BJ (cell line): Measurements from ENCODE around the gene KRT2. TPM values are rescaled to one million over a fixed set of nuclear protein-coding genes. Genes with fewer than 3 reads are reported as not detected.

Experiments
- CTCF ChIA-PET: fragments of 350-600 bp; formaldehyde crosslinking; extraction: SDS; loops from one replicate; lab custom pipeline; 2021; ENCODE audit warnings: antibody characterized with exemption, inconsistent platforms; lab: Yijun Ruan, JAX
- POLR2A ChIA-PET: fragments of 300-600 bp; sonication (Branson Sonifier 250); formaldehyde crosslinking; extraction: SDS; loops from one replicate; lab custom pipeline; 2021; ENCODE audit warnings: antibody characterized with exemption; lab: Charles Lee
- DNase-seq: peaks from one replicate; pipeline ENCODE4 v3.0.0-alpha.2; 2011; ENCODE audit warnings: low read depth
- H3K27me3 ChIP-seq: 2 replicates; pipeline ENCODE4 v1.6.0; 2011; ENCODE audit warnings: low read length; ENCODE audit not compliant: control insufficient read depth, insufficient read depth
- H3K36me3 ChIP-seq: 2 replicates; pipeline ENCODE4 v1.5.1; 2011; ENCODE audit warnings: low read length; ENCODE audit not compliant: control insufficient read depth, insufficient read depth
- H3K4me3 ChIP-seq: 2 replicates; pipeline ENCODE4 v1.5.1; 2011; ENCODE audit warnings: low read depth, mild to moderate bottlenecking, control low read depth, low read length
- polyA plus RNA-seq: library from polyadenylated mRNA; depleted of rRNA; stranded (reverse); fragments of >200 nt; gene quantifications from 2 replicates; pipeline ENCODE4 v1.2.3, GENCODE V29; 2011
- TF ChIP-seq, protein P1 (sequence below): IDR thresholded peaks from 2 replicates; pipeline ENCODE4 v1.5.1; 2011; ENCODE audit warnings: low read depth, mild to moderate bottlenecking, control low read depth, inconsistent platforms, low read length, moderate library complexity; ENCODE audit not compliant: insufficient read depth

The KRT2 gene
- polyA plus RNA-seq, 1 experiment, result not detected

DNA sequence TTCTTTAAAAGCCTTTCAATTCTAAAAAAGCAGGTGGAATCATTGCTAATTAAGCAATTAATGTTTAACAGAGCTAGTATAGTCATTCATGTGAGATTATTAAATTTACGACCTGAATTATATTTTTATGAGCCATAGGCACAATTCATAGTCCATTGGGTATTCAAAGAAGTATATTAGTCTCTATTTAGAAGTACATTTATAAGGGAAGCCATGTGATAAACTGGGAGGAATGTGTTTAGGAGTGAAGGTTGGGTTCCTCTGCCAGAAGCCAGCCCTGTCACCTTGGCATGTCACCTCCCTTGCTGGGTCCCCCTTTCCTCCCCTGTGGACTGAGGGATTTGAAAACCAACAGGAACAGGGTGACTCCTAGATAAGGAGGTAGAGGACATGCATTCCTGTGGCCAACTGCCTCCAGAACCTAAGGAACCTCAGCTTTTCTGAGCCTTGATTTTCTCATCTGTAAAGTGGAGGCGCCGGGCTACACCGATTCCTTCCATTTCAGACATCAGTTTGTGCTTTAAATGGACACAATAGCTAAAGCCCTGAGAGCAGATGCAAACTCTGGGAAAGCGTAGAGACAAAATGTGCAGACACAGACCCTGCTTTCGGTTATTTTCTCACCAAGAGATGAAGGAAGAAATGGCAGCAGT lies 5.4 kb upstream of the KRT2 start:
- Histone ChIP-seq H3K27me3 (peaks cover 14% of the 10 kb centered on the region), H3K4me3 (no peak overlapping the region), H3K36me3 (no peaks in the 10 kb centered on the region)
- POLR2A ChIA-PET, result no interaction called here
- CTCF ChIA-PET, result interaction anchor here (1.3 kb wide), 1 partner anchor 10 kb away, joined by 6 read pairs; no protein-coding TSS in a partner anchor
- TF ChIP-seq, protein P1, sequence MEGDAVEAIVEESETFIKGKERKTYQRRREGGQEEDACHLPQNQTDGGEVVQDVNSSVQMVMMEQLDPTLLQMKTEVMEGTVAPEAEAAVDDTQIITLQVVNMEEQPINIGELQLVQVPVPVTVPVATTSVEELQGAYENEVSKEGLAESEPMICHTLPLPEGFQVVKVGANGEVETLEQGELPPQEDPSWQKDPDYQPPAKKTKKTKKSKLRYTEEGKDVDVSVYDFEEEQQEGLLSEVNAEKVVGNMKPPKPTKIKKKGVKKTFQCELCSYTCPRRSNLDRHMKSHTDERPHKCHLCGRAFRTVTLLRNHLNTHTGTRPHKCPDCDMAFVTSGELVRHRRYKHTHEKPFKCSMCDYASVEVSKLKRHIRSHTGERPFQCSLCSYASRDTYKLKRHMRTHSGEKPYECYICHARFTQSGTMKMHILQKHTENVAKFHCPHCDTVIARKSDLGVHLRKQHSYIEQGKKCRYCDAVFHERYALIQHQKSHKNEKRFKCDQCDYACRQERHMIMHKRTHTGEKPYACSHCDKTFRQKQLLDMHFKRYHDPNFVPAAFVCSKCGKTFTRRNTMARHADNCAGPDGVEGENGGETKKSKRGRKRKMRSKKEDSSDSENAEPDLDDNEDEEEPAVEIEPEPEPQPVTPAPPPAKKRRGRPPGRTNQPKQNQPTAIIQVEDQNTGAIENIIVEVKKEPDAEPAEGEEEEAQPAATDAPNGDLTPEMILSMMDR, result no peak
- no peak for DNase-seq

DNA sequence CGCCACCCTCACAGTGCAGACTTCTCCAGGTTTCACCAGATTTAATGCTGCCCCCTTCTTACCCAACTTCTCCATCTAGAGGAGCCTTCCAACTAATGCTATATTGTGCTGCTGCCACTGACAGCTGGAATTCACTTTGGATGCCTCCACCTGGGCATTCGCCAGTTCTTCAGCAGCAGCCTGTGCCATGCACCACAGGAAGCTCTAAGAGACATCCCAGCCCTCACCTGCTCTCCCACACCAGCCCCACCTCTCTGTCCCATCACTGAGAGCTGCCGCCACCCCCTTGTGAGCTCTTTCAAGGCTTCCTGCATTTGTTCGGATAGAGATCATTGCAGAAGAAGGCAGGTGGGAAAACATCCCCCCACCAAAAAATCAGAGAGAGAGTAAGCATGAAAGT lies 4.6 kb upstream of the KRT2 start:
- CTCF ChIA-PET, result interaction anchor here (0.9 to 1.3 kb wide), 2 partner anchors 11 to 214 kb away, joined by 3 to 6 read pairs; no protein-coding TSS in a partner anchor
- H3K36me3 ChIP-seq, result no peaks in the 10 kb centered on the region
- peaks cover 14% of the 10 kb centered on the region for H3K27me3 ChIP-seq
- no peak overlapping the region for H3K4me3 ChIP-seq
- TF ChIP-seq, protein P1, result no peak
- POLR2A ChIA-PET, result no interaction called here
- no peak for DNase-seq

DNA sequence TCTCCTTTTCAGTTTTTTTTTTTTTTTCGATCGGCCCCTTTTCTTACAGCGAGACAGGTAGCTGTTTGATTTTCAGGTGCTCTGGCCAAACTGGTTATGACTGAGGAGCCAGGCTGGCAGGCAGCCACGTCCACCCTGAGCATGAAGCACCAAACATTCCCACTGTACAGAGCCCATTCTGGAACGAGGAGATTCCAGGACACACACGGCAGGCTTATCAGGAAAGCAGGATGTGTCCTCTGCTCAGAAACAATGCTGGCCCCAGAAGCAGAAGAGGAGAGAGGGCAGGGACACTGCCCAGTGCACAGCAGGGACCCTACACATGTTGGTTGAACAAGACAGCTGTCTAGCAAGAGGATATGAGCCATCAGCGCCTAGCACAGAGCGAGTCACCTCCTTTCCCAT lies 3.7 kb upstream of the KRT2 start:
- TF ChIP-seq, protein P1, result no peak
- ChIA-PET POLR2A (no interaction called here), CTCF (interaction anchor here (0.9 to 1.3 kb wide), 2 partner anchors 12 to 215 kb away, joined by 3 to 6 read pairs; no protein-coding TSS in a partner anchor)
- Histone ChIP-seq H3K36me3 (no peaks in the 10 kb centered on the region), H3K4me3 (no peak overlapping the region), H3K27me3 (peaks cover 12% of the 10 kb centered on the region)
- DNase-seq, result no peak

DNA sequence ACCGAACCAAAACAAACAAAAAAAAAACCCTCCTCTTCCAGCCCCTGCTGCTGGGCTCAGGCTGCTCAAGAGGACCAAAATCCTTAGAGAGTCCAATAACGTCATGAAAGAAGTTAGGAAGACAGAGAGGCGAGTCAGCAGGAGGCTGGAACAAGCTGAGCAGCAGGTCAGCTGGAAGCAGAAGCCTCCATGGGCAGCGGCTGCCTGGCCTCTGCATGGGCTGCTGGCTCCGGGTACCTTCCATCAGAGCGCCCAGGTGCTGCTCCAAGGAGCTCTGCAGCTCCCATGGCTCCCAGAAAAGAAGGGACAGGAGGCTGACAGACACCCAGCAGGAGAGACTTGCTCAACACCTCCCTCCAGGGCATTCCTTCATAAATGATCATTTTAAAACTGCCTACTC lies 3.2 kb upstream of the KRT2 start:
- CTCF ChIA-PET, result no interaction called here
- POLR2A ChIA-PET, result no interaction called here
- DNase-seq, result no peak

DNA sequence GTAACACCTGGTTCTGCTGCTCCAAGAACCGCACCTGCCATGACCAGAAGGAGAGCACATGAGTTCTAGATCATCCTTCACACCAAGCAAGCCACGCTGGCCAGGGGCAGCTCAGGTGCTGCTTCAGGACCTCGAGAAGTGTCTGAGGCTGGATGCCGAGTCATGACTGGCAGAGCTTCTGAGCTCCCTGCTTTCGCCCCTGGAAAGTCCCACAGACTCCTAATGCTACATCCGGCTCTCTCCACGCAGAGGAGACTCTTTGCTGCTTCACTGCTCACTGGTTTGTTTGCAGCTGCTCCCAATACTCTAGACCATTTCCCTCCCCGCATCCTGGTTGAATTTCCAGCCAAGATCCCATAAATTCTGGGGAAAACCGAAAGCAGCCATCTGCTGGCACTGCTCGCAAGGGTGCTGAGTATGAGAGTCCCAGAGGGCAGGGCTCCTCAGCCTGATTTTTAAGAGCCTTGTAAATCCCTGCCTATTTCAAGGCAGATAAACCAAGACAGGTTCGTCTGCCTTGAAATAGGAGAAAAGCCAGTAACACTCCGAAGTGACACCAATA lies 1.4 kb downstream of the KRT2 start:
- ChIA-PET POLR2A (no interaction called here), CTCF (interaction anchor here (0.7 kb wide), 1 partner anchor 278 kb away, joined by 3 read pairs; no protein-coding TSS in a partner anchor)
- TF ChIP-seq, protein P1, result no peak

More for the DNA sequence above, 3.2 kb upstream of the KRT2 start:
- H3K4me3 ChIP-seq, result no peak overlapping the region
- H3K27me3 ChIP-seq, result peaks cover 12% of the 10 kb centered on the region
- no peaks in the 10 kb centered on the region for H3K36me3 ChIP-seq
- TF ChIP-seq, protein P1, result no peak

More for the DNA sequence above, 1.4 kb downstream of the KRT2 start:
- DNase-seq, result no peak
- peaks cover 2% of the 10 kb centered on the region for H3K27me3 ChIP-seq
- H3K4me3 ChIP-seq, result no peak overlapping the region
- H3K36me3 ChIP-seq, result no peaks in the 10 kb centered on the region
